ENCODE data around the gene MED27. TPM values are rescaled to one million over a fixed set of nuclear protein-coding genes. Genes with fewer than 3 reads are reported as not detected.

The MED27 gene
- total and polyA plus RNA-seq, 8 donors, result 0.87 to 21.9 (median 12.7) TPM

- 85 to 95% (median 93%) methylated on average over 3 of the region's 3 CpGs for WGBS, 5 donors
- no peak for DNase-seq
- no peaks in the 10 kb centered on the region for H3K36me3 ChIP-seq
- no peaks in the 10 kb centered on the region for H3K4me1 ChIP-seq
- no peak overlapping the region for H3K27ac ChIP-seq
- TF ChIP-seq EP300 (IDR thresholded peaks at IDR 0.05), result no peak
- no peak for TF ChIP-seq CTCF (IDR thresholded peaks at IDR 0.05)
- TF ChIP-seq POLR2AphosphoS5 (IDR thresholded peaks at IDR 0.05), result no peak
- no peak for TF ChIP-seq POLR2A (IDR thresholded peaks at IDR 0.05)
- H3K27me3 ChIP-seq, result no peaks in the 10 kb centered on the region
- no peak overlapping the region for H3K4me3 ChIP-seq
- intact Hi-C loops (cut with DNase I; ENCODE audit: low total_unique reads), result no loop called here
- H3K9me3 ChIP-seq, result no peaks in the 10 kb centered on the region
Observed at GRCh38 chr9:131912671-131913070, 167.0 kb downstream of the MED27 start.

GRCh38 chr9:131912069-131912468 is 167.6 kb downstream of the MED27 start:
- H3K9me3 ChIP-seq, result no peaks in the 10 kb centered on the region
- no peak overlapping the region for H3K27ac ChIP-seq
- H3K36me3 ChIP-seq, result no peaks in the 10 kb centered on the region
- 82 to 100% (median 98%) methylated on average over 1 of the region's 1 CpG for WGBS, 5 donors
- H3K27me3 ChIP-seq, result no peaks in the 10 kb centered on the region
- DNase-seq, result no peak
- H3K4me1 ChIP-seq, result no peaks in the 10 kb centered on the region
- intact Hi-C loops (cut with DNase I; ENCODE audit: low total_unique reads), result no loop called here
- H3K4me3 ChIP-seq, result no peak overlapping the region
- no peak for TF ChIP-seq POLR2AphosphoS5 (IDR thresholded peaks at IDR 0.05)
- no peak for TF ChIP-seq POLR2A (IDR thresholded peaks at IDR 0.05)
- no peak for TF ChIP-seq EP300 (IDR thresholded peaks at IDR 0.05)
- TF ChIP-seq CTCF (IDR thresholded peaks at IDR 0.05), result no peak

DNA sequence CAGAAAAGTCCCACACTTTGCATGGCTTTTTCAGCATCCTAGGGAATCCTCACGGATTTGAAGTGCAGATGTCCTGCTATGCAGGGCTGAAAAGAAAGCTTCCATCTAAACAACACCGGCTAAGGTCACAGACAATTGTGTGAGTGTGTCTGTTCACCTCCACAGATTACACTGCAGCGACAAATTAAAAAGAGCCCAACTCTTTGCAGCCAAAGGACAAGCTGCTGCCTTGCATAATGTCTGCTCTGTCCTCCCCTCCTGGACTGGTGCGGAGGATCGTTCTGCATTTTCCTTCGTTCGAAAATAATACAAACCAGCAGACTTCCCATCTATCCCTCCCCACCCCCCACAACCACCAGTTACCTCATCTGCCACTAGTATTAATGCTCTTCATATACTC is 169.1 kb downstream of the MED27 start:
- WGBS, 5 donors, result 89 to 95% (median 90%) methylated on average over 7 of the region's 7 CpGs
- no peaks in the 10 kb centered on the region for H3K4me1 ChIP-seq
- no peak for DNase-seq
- H3K27ac ChIP-seq, result no peak overlapping the region
- no peaks in the 10 kb centered on the region for H3K36me3 ChIP-seq
- intact Hi-C loops (cut with DNase I; ENCODE audit: low total_unique reads), result no loop called here
- H3K9me3 ChIP-seq, result no peaks in the 10 kb centered on the region
- TF ChIP-seq CTCF (IDR thresholded peaks at IDR 0.05) (no peak), EP300 (IDR thresholded peaks at IDR 0.05) (no peak), POLR2A (IDR thresholded peaks at IDR 0.05) (no peak), POLR2AphosphoS5 (IDR thresholded peaks at IDR 0.05) (no peak)
- H3K4me3 ChIP-seq, result no peak overlapping the region
- H3K27me3 ChIP-seq, result no peaks in the 10 kb centered on the region

DNA sequence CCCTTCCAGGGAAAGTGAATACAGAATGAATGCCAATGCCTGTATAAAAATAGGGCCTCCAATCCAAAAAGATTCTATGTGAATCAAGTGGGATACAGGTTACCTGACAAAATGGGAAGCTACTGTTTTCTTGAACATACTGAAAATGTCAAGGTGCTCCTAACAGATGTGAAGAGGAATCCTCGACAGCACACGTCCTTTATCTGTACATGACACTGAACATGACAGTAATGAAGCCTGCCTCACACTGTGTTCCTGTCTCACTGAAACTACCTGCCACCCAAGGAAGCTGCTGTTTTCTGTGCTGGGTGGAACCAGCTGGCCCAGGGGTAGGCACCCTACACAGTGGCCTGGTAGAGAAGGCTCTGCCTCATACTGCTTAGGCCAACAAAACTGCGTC is 174.5 kb downstream of the MED27 start:
- intact Hi-C loops (cut with DNase I; ENCODE audit: low total_unique reads), result no loop called here
- 93 to 98% (median 96%) methylated on average over 3 of the region's 3 CpGs for WGBS, 5 donors
- Histone ChIP-seq H3K4me3 (no peak overlapping the region), H3K4me1 (no peaks in the 10 kb centered on the region), H3K36me3 (no peaks in the 10 kb centered on the region), H3K27me3 (no peaks in the 10 kb centered on the region), H3K27ac (no peak overlapping the region), H3K9me3 (no peaks in the 10 kb centered on the region)
- no peak for DNase-seq
- TF ChIP-seq POLR2A (IDR thresholded peaks at IDR 0.05) (no peak), CTCF (IDR thresholded peaks at IDR 0.05) (no peak), EP300 (IDR thresholded peaks at IDR 0.05) (no peak)
